HG02840 (cell line): ENCODE measurements around the gene SNX13.
"Not testable (repeated sequence)": the region's sequence is repeated elsewhere in the genome, so short reads cannot be mapped to it uniquely, and the experiment has no call there.

Source experiments
- ATAC-seq: cut with Tn5 transposase; IDR thresholded peaks from one replicate; pipeline ENCODE4 v1.9.1; 2021; ENCODE audit warnings: mild to moderate bottlenecking, moderate library complexity, moderate number of reproducible peaks; ENCODE audit not compliant: unreplicated experiment, low FRiP score

SNX13 gene

GRCh38 chr7:17852361-17852760 is 87.9 kb downstream of the SNX13 start:
- no peak for ATAC-seq

- ATAC-seq, result no peak
Observed at GRCh38 chr7:17849504-17849903, 90.8 kb downstream of the SNX13 start.

GRCh38 chr7:17848516-17848915 is 91.8 kb downstream of the SNX13 start:
- no peak for ATAC-seq

GRCh38 chr7:17846935-17847334 is 93.4 kb downstream of the SNX13 start:
- ATAC-seq, result no peak

GRCh38 chr7:17845197-17845547 is 95.1 kb downstream of the SNX13 start:
- no peak for ATAC-seq

- no peak for ATAC-seq
Observed at GRCh38 chr7:17844514-17845196, 95.6 kb downstream of the SNX13 start.

- no peak for ATAC-seq
Observed at GRCh38 chr7:17844022-17844421, 96.3 kb downstream of the SNX13 start.

- no peak for ATAC-seq
Observed at GRCh38 chr7:17843041-17843440, 97.3 kb downstream of the SNX13 start.

GRCh38 chr7:17832820-17833355 is 107.4 kb downstream of the SNX13 start:
- no peak for ATAC-seq

- ATAC-seq, result no peak
Observed at GRCh38 chr7:17832242-17832641, 108.1 kb downstream of the SNX13 start.

GRCh38 chr7:17830206-17830605 is 110.1 kb downstream of the SNX13 start:
- ATAC-seq, result no peak

- ATAC-seq, result no peak
Observed at GRCh38 chr7:17829001-17829400, 111.3 kb downstream of the SNX13 start.

- no peak for ATAC-seq
Observed at GRCh38 chr7:17822547-17823173, 117.6 kb downstream of the SNX13 start.

- ATAC-seq, result no peak
Observed at GRCh38 chr7:17816903-17817302, 123.4 kb downstream of the SNX13 start.

- no peak for ATAC-seq
Observed at GRCh38 chr7:17815318-17815717, 125.0 kb downstream of the SNX13 start.

GRCh38 chr7:17814058-17814457 is 126.2 kb downstream of the SNX13 start:
- no peak for ATAC-seq

GRCh38 chr7:17809215-17809614 is 131.1 kb downstream of the SNX13 start:
- not testable (repeated sequence) for ATAC-seq

GRCh38 chr7:17807242-17807641 is 133.1 kb downstream of the SNX13 start:
- no peak for ATAC-seq

GRCh38 chr7:17806631-17807030 is 133.7 kb downstream of the SNX13 start:
- no peak for ATAC-seq

- ATAC-seq, result no peak
Observed at GRCh38 chr7:17802056-17802455, 138.2 kb downstream of the SNX13 start.

- no peak for ATAC-seq
Observed at GRCh38 chr7:17792075-17792936, 148.0 kb downstream of the SNX13 start.
